DMS53 treated with DMSO at 0.1 percent for 48 hours (cell line): Measurements from ENCODE around the gene PRTN3.
"Not testable (repeated sequence)": the region's sequence is repeated elsewhere in the genome, so short reads cannot be mapped to it uniquely, and the experiment has no call there.

Source experiments
- DNase-seq: peaks from one replicate; lab custom pipeline; 2025; ENCODE audit not compliant: unreplicated experiment; lab: John Stamatoyannopoulos, UW

PRTN3 gene

GRCh38 chr19:814152-815078 is 26.4 kb upstream of the PRTN3 start:
- no peak for DNase-seq

GRCh38 chr19:815079-815774 is 25.6 kb upstream of the PRTN3 start:
- no peak for DNase-seq

- no peak for DNase-seq
Measured at GRCh38 chr19:815775-816499, 24.9 kb upstream of the PRTN3 start.

- DNase-seq: no peak
Measured at GRCh38 chr19:816500-816857, 24.3 kb upstream of the PRTN3 start.

- DNase-seq: not testable (repeated sequence)
Measured at GRCh38 chr19:820212-820611, 20.6 kb upstream of the PRTN3 start.

GRCh38 chr19:821231-821824 is 19.5 kb upstream of the PRTN3 start:
- no peak for DNase-seq

GRCh38 chr19:821825-822503 is 18.8 kb upstream of the PRTN3 start, which contains the start of gene PLPPR3:
TSS of gene PLPPR3 (minus strand) at chr19:821955. CDS start at chr19:821559, 396 bp downstream.
- no peak for DNase-seq

GRCh38 chr19:823565-824121 is 17.2 kb upstream of the PRTN3 start:
- DNase-seq: no peak

- DNase-seq: no peak
Measured at GRCh38 chr19:824885-825284, 15.9 kb upstream of the PRTN3 start.

- no peak for DNase-seq
Measured at GRCh38 chr19:825897-826644, 14.7 kb upstream of the PRTN3 start.

GRCh38 chr19:827314-827709 is 13.5 kb upstream of the PRTN3 start:
- DNase-seq: no peak

GRCh38 chr19:827710-828321 is 13.0 kb upstream of the PRTN3 start, which contains the start of gene AZU1:
TSS of gene AZU1 (plus strand) at chr19:827837. CDS start at chr19:827847, 10 bp downstream.
- DNase-seq: no peak

GRCh38 chr19:829129-829758 is 11.6 kb upstream of the PRTN3 start:
- DNase-seq: no peak

- DNase-seq: no peak
Measured at GRCh38 chr19:831407-832369, 9.1 kb upstream of the PRTN3 start.

GRCh38 chr19:834216-834615 is 6.6 kb upstream of the PRTN3 start:
- DNase-seq: no peak

GRCh38 chr19:835210-835810 is 5.5 kb upstream of the PRTN3 start:
- DNase-seq: no peak

- DNase-seq: not testable (repeated sequence)
Measured at GRCh38 chr19:842802-843179, 2.0 kb downstream of the PRTN3 start.
